H9 (cell line): ENCODE results near the gene BABAM1. TPM values are rescaled to one million over a fixed set of nuclear protein-coding genes. Genes with fewer than 3 reads are reported as not detected.

ENCODE experiments used
- DNase-seq: peaks from one replicate; pipeline ENCODE4 v3.0.0-alpha.2; 2017
- H2AFZ ChIP-seq: one replicate; pipeline ENCODE4 v1.6.1; 2013; ENCODE audit warnings: mild to moderate bottlenecking, low read length, control low read depth, moderate library complexity
- H2AK5ac ChIP-seq: 2 replicates; pipeline ENCODE4 v1.6.1; 2013; ENCODE audit warnings: low read length, control low read depth, mixed read lengths; ENCODE audit not compliant: insufficient read length
- H2BK120ac ChIP-seq: one replicate; pipeline ENCODE4 v1.6.1; 2013; ENCODE audit warnings: low read depth, mild to moderate bottlenecking, low read length, control low read depth, inconsistent platforms; ENCODE audit not compliant: poor library complexity, severe bottlenecking
- H2BK12ac ChIP-seq: 2 replicates; pipeline ENCODE4 v1.6.1; 2013; ENCODE audit warnings: low read length, control low read depth, mixed read lengths, low read depth; ENCODE audit not compliant: insufficient read length
- H2BK15ac ChIP-seq: 2 replicates; pipeline ENCODE4 v1.6.1; 2013; ENCODE audit warnings: low read depth, low read length, control low read depth
- H2BK20ac ChIP-seq: one replicate; pipeline ENCODE4 v1.6.1; 2013; ENCODE audit warnings: low read depth, mild to moderate bottlenecking, low read length, control low read depth, inconsistent platforms; ENCODE audit not compliant: poor library complexity, severe bottlenecking
- H2BK5ac ChIP-seq: 2 replicates; pipeline ENCODE4 v1.6.1; 2013; ENCODE audit warnings: low read length, control low read depth, mixed read lengths; ENCODE audit not compliant: insufficient read length
- H3K14ac ChIP-seq: 2 replicates; pipeline ENCODE4 v1.6.1; 2013; ENCODE audit warnings: low read length, control low read depth; ENCODE audit not compliant: insufficient read depth
- H3K18ac ChIP-seq: 2 replicates; pipeline ENCODE4 v1.6.1; 2013; ENCODE audit warnings: low read depth, mild to moderate bottlenecking, mixed read lengths, low read length, control low read depth; ENCODE audit not compliant: insufficient read length
- H3K23ac ChIP-seq: 2 replicates; pipeline ENCODE4 v1.6.1; 2013; ENCODE audit warnings: low read length, control low read depth, mixed read lengths, low read depth; ENCODE audit not compliant: insufficient read length
- H3K23me2 ChIP-seq: 2 replicates; pipeline ENCODE4 v1.6.1; 2013; ENCODE audit warnings: low read depth, mild to moderate bottlenecking, mixed read lengths, low read length, control low read depth; ENCODE audit not compliant: insufficient read length, poor library complexity, severe bottlenecking
- H3K27ac ChIP-seq: 2 replicates; pipeline ENCODE4 v1.5.1; 2013; ENCODE audit warnings: low read length, control low read depth, mixed read lengths, low read depth; ENCODE audit not compliant: insufficient read length
- H3K27me3 ChIP-seq: 2 replicates; pipeline ENCODE4 v1.6.1; 2013; ENCODE audit warnings: low read length, control low read depth, inconsistent platforms; ENCODE audit not compliant: insufficient read depth
- H3K4ac ChIP-seq: 2 replicates; pipeline ENCODE4 v1.6.1; 2013; ENCODE audit warnings: low read depth, mild to moderate bottlenecking, control low read depth, inconsistent platforms, low read length, moderate library complexity
- H3K4me1 ChIP-seq: 2 replicates; pipeline ENCODE4 v1.6.1; 2013; ENCODE audit warnings: low read length, control low read depth, inconsistent platforms; ENCODE audit not compliant: insufficient read depth
- H3K4me2 ChIP-seq: 2 replicates; pipeline ENCODE4 v1.6.1; 2013; ENCODE audit warnings: low read length, control low read depth, mixed read lengths; ENCODE audit not compliant: insufficient read length, insufficient read depth
- H3K56ac ChIP-seq: 2 replicates; pipeline ENCODE4 v1.6.1; 2013; ENCODE audit warnings: low read depth, mild to moderate bottlenecking, mixed read lengths, low read length, control low read depth; ENCODE audit not compliant: insufficient read length
- H3K79me1 ChIP-seq: 2 replicates; pipeline ENCODE4 v1.6.1; 2013; ENCODE audit warnings: low read depth, mild to moderate bottlenecking, moderate library complexity, low read length, control low read depth, inconsistent platforms; ENCODE audit not compliant: insufficient read depth, poor library complexity, severe bottlenecking
- H3K79me2 ChIP-seq: 2 replicates; pipeline ENCODE4 v1.6.1; 2013; ENCODE audit warnings: low read length, control low read depth, inconsistent platforms; ENCODE audit not compliant: insufficient read depth
- H3K9ac ChIP-seq: 2 replicates; pipeline ENCODE4 v1.6.1; 2013; ENCODE audit warnings: low read length, control low read depth, mixed read lengths; ENCODE audit not compliant: insufficient read length; ENCODE audit errors: extremely low read depth
- H3K9me3 ChIP-seq: one replicate; pipeline ENCODE4 v1.6.1; 2013; ENCODE audit warnings: low read depth, low read length, inconsistent platforms; ENCODE audit not compliant: control insufficient read depth
- H3T11ph ChIP-seq: one replicate; pipeline ENCODE4 v1.6.1; 2013; ENCODE audit warnings: mild to moderate bottlenecking, low read length, control low read depth, inconsistent platforms
- H4K20me1 ChIP-seq: one replicate; pipeline ENCODE4 v1.6.1; 2013; ENCODE audit not compliant: control insufficient read depth, insufficient read length, insufficient read depth
- H4K5ac ChIP-seq: 2 replicates; pipeline ENCODE4 v1.6.1; 2013; ENCODE audit warnings: low read depth, mild to moderate bottlenecking, mixed read lengths, low read length, control low read depth; ENCODE audit not compliant: insufficient read length
- H4K8ac ChIP-seq: replicated peaks from 2 replicates; pipeline ENCODE4 v1.6.1; 2013; ENCODE audit warnings: low read length, control low read depth, mixed read lengths, low read depth; ENCODE audit not compliant: insufficient read length
- H4K91ac ChIP-seq: 2 replicates; pipeline ENCODE4 v1.6.1; 2013; ENCODE audit warnings: low read depth, mild to moderate bottlenecking, moderate library complexity, mixed read lengths, low read length, control low read depth; ENCODE audit not compliant: insufficient read length
- H3K27ac Mint-ChIP-seq, 3 experiments: 2 replicates in 2 of 3; 3 replicates in 1 of 3; pipeline ENCODE4 v1.8.0; 2020 to 2021; ENCODE audit warnings: mixed read lengths in 3 of 3, mild to moderate bottlenecking in 1 of 3, moderate library complexity in 1 of 3
- H3K27me3 Mint-ChIP-seq: 2 replicates; pipeline ENCODE4 v1.8.0; 2021; ENCODE audit warnings: low read depth, mild to moderate bottlenecking, moderate library complexity, mixed read lengths
- H3K36me3 Mint-ChIP-seq, 3 experiments: 2 replicates in 2 of 3; 3 replicates in 1 of 3; pipeline ENCODE4 v1.8.0; 2020 to 2021; ENCODE audit warnings: low read depth in 3 of 3, mixed read lengths in 3 of 3; ENCODE audit not compliant: insufficient read depth in 1 of 3
- H3K4me1 Mint-ChIP-seq, 2 experiments: 2 replicates each; pipeline ENCODE4 v1.8.0; 2020; ENCODE audit warnings: mixed read lengths in 2 of 2
- H3K4me3 Mint-ChIP-seq, 2 experiments: 2 replicates in 1 of 2; 3 replicates in 1 of 2; pipeline ENCODE4 v1.8.0; 2020 to 2021; ENCODE audit warnings: mild to moderate bottlenecking in 2 of 2, mixed read lengths in 2 of 2, moderate library complexity in 1 of 2
- H3K9me3 Mint-ChIP-seq, 2 experiments: 2 replicates in 1 of 2; 3 replicates in 1 of 2; pipeline ENCODE4 v1.8.0; 2020; ENCODE audit warnings: mild to moderate bottlenecking in 2 of 2, mixed read lengths in 2 of 2, moderate library complexity in 1 of 2
- CTCF ChIP-seq: fragments of 200-600 bp; sonication (generic); conservative IDR thresholded peaks from 3 replicates; pipeline ENCODE4 v1.8.0; 2021; ENCODE audit warnings: antibody characterized with exemption, mild to moderate bottlenecking
- WGBS: extraction: QIAGEN DNeasy Blood & Tissue Kit; methylation state at CpG from one replicate; pipeline ENCODE4 v1.1.7; 2013; ENCODE audit warnings: missing lambda C conversion rate, low lambda C conversion rate, mixed read lengths; ENCODE audit not compliant: insufficient read length; ENCODE audit errors: extremely low coverage; 5-methylcytosine and 5-hydroxymethylcytosine counted together
- total RNA-seq: library from RNA; stranded (reverse); gene quantifications from 2 replicates; pipeline ENCODE4 v1.2.1, GENCODE V29; 2021

The BABAM1 gene
- total RNA-seq, 1 experiment from 2014 or later, result 130 TPM

DNA sequence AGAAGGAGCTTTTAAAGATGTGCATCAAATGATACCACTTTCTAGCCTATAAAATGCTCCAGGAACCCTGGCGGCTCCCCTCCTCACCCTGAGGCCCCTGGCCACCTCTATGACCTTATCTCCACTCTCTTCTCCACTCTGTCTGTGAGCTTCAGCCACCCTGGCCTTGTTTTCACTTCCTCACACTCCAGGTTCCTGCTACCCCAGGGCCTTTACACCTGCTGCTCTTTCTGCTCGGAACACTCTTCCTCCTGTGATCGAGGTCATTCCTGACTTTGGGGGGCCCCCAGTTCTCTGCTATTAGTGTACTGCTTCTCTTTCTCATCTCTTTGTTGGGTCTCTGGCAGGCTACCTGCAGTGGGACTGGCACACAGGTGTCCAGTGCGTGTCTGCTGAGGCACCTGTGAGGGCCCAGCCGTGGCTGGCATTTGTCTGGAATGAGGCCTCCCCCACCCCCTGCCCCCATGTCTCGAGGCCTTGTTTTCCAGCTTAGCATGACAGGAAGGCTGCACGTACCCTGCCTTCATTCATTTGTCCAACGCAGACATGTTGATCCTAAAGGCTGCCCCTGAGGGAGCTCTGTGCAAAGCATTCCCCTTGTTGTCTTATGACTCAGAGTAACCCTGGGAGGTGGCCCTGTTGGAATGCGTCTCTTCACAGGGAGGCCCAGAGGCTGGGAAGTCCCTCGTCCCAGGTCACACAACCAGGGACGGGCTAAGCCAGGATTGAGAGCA lies 44.4 kb downstream of the BABAM1 start:
- H3K9me3 ChIP-seq, result no peaks in the 10 kb centered on the region
- H3K27me3 Mint-ChIP-seq, result no peaks in the 10 kb centered on the region
- H2BK5ac ChIP-seq, result no peak overlapping the region
- no CpG with 5 or more reads among the region's 11 CpGs for WGBS
- peaks cover 16 to 18% of the 10 kb centered on the region in 2 experiments for H3K4me1 Mint-ChIP-seq
- no peak overlapping the region for H4K5ac ChIP-seq
- no peak overlapping the region for H3K4me2 ChIP-seq
- H2BK12ac ChIP-seq, result no peak overlapping the region
- H3K23me2 ChIP-seq, result peaks cover 6% of the 10 kb centered on the region
- no peak overlapping the region for H3K56ac ChIP-seq
- H3K79me2 ChIP-seq, result peaks cover 7% of the 10 kb centered on the region; the same call in 1 of the 2 replicates
- H2BK15ac ChIP-seq, result no peak overlapping the region
- H3K27me3 ChIP-seq, result no peaks in the 10 kb centered on the region
- no peak overlapping the region for H3K18ac ChIP-seq
- no peaks in the 10 kb centered on the region for H4K20me1 ChIP-seq
- H3K23ac ChIP-seq, result no peak overlapping the region
- H2AFZ ChIP-seq, result no peak overlapping the region
- H3K27ac ChIP-seq, result no peak overlapping the region
- H3K9me3 Mint-ChIP-seq, result no peaks in the 10 kb centered on the region
- H3K4me3 Mint-ChIP-seq, result peak overlapping the region; percentile 51 to 52; a peak in 4 of 5 replicates
- peaks cover 14 to 35% (median 31%) of the 10 kb centered on the region in 3 experiments; a peak in 6 of 7 replicates for H3K36me3 Mint-ChIP-seq
- no peak for TF ChIP-seq CTCF
- peaks cover 6% of the 10 kb centered on the region for H3K79me1 ChIP-seq
- no peak overlapping the region for H2AK5ac ChIP-seq
- H2BK120ac ChIP-seq, result no peak overlapping the region
- H3K27ac Mint-ChIP-seq, result peak overlapping the region in 2 of 3 experiments; percentile 33 to 87; a peak in 5 of 7 replicates
- no peaks in the 10 kb centered on the region for H3K4me1 ChIP-seq
- no peak overlapping the region for H3K9ac ChIP-seq
- H3K4ac ChIP-seq, result no peak overlapping the region
- no peak overlapping the region for H2BK20ac ChIP-seq
- H3T11ph ChIP-seq, result no peak overlapping the region
- no peak overlapping the region for H4K91ac ChIP-seq
- no peak for DNase-seq
- H4K8ac ChIP-seq, result no peak overlapping the region
- H3K14ac ChIP-seq, result no peak overlapping the region
